C4-2B (cell line): Measurements from ENCODE around the gene KAZALD1.

Experiments used
- H3K27ac ChIP-seq: fragments of 450-650 bp; 2 replicates; pipeline ENCODE4 v1.5.1; 2017
- CTCF ChIP-seq: fragments of 450-650 bp; conservative IDR thresholded peaks from 2 replicates; pipeline ENCODE4 v1.5.1; 2017; ENCODE audit warnings: mild to moderate bottlenecking
- ZFX ChIP-seq: fragments of 450-650 bp; IDR thresholded peaks from 2 replicates; pipeline ENCODE4 v1.6.1; 2017

KAZALD1 gene

GRCh38 chr10:101060951-101061623 is 702 bp upstream of the KAZALD1 start:
- peak; percentile 42 for TF ChIP-seq ZFX
- no peak for TF ChIP-seq CTCF
- H3K27ac ChIP-seq = peak overlapping the region; percentile 99

GRCh38 chr10:101062232-101063049 is 652 bp downstream of the KAZALD1 start:
- peak overlapping the region; percentile 99 for H3K27ac ChIP-seq

GRCh38 chr10:101063050-101063525 is 1.3 kb downstream of the KAZALD1 start:
- TF ChIP-seq CTCF (no peak), ZFX (no peak)
- H3K27ac ChIP-seq = peak overlapping the region; percentile 99

More at GRCh38 chr10:101062232-101063049, 652 bp downstream of the KAZALD1 start:
- TF ChIP-seq ZFX (peak; percentile 66), CTCF (peak; percentile 75)

GRCh38 chr10:101063548-101064414 is 2.0 kb downstream of the KAZALD1 start:
- TF ChIP-seq CTCF (no peak), ZFX (no peak)
- peak overlapping the region; percentile 99 for H3K27ac ChIP-seq

GRCh38 chr10:101064415-101065030 is 2.7 kb downstream of the KAZALD1 start:
- no peak for TF ChIP-seq ZFX
- no peak for TF ChIP-seq CTCF
- peak overlapping the region; percentile 99 for H3K27ac ChIP-seq

GRCh38 chr10:101065481-101066145 is 3.8 kb downstream of the KAZALD1 start:
- peak overlapping the region; percentile 99 for H3K27ac ChIP-seq

More at GRCh38 chr10:101065481-101066145, 3.8 kb downstream of the KAZALD1 start:
- TF ChIP-seq CTCF (no peak), ZFX (no peak)
